PC-3 (cell line): ENCODE results near the gene ZSCAN18.

ENCODE experiments used
- CTCF ChIP-seq: fragments of 300-600 bp; sonication (generic); conservative IDR thresholded peaks from 2 replicates; pipeline ENCODE4 v1.5.1; 2017; ENCODE audit warnings: antibody characterized with exemption, low read depth, mild to moderate bottlenecking, low read length
- EZH2 ChIP-seq: fragments of 300-600 bp; sonication (generic); IDR thresholded peaks from one replicate; pipeline ENCODE4 v1.6.1; 2017; ENCODE audit warnings: antibody characterized with exemption, mild to moderate bottlenecking, low read length; ENCODE audit not compliant: unreplicated experiment

- TF ChIP-seq CTCF (no peak), EZH2 (no peak)
Observed at GRCh38 chr19:58052256-58052655, 45.8 kb downstream of the ZSCAN18 start.
